CD4-positive, alpha-beta T cell treated with Interleukin-4 for 1 hour (primary cell): Measurements from ENCODE around the gene SEC24C.

Experiments used
- DNase-seq, 2 donors: peaks; one replicate each; pipeline ENCODE4 v3.0.0-alpha.2; 2020 to 2022

The SEC24C gene

GRCh38 chr10:73796766-73797165, 52.6 kb downstream of the SEC24C start:
- no peak for DNase-seq

- DNase-seq = no peak
These were observed 53.3 kb downstream of the SEC24C start for GRCh38 chr10:73797324-73798025.

GRCh38 chr10:73798087-73798486, 53.9 kb downstream of the SEC24C start:
- DNase-seq = no peak

- no peak for DNase-seq
These were observed 54.9 kb downstream of the SEC24C start for GRCh38 chr10:73798927-73799560.

- DNase-seq = no peak
These were observed 55.9 kb downstream of the SEC24C start for GRCh38 chr10:73799899-73800559.

- no peak for DNase-seq
These were observed 56.5 kb downstream of the SEC24C start for GRCh38 chr10:73800560-73801252.

GRCh38 chr10:73801253-73801590, 57.0 kb downstream of the SEC24C start:
- DNase-seq = no peak

GRCh38 chr10:73802276-73802991, 58.3 kb downstream of the SEC24C start:
- no peak for DNase-seq

GRCh38 chr10:73803680-73804286, 59.6 kb downstream of the SEC24C start:
- DNase-seq = no peak

- DNase-seq = no peak
These were observed 62.2 kb downstream of the SEC24C start for GRCh38 chr10:73806176-73806950.

- no peak for DNase-seq
These were observed 63.3 kb downstream of the SEC24C start for GRCh38 chr10:73807471-73807870.

- DNase-seq = no peak
These were observed 64.0 kb downstream of the SEC24C start for GRCh38 chr10:73808021-73808815.

- no peak for DNase-seq
These were observed 65.1 kb downstream of the SEC24C start for GRCh38 chr10:73809061-73809818.

GRCh38 chr10:73810358-73810734, 66.2 kb downstream of the SEC24C start:
- DNase-seq = no peak

GRCh38 chr10:73810735-73811465, 66.7 kb downstream of the SEC24C start:
- DNase-seq = peak; percentile 61 to 66

GRCh38 chr10:73812657-73813056, 68.5 kb downstream of the SEC24C start:
- no peak for DNase-seq

- DNase-seq = no peak
These were observed 69.2 kb downstream of the SEC24C start for GRCh38 chr10:73813333-73813732.

- DNase-seq = no peak
These were observed 70.2 kb downstream of the SEC24C start for GRCh38 chr10:73814276-73814895.
